PC-9 (cell line): ENCODE results near the gene B4GALT7.
"Not testable (repeated sequence)": the region's sequence is repeated elsewhere in the genome, so short reads cannot be mapped to it uniquely, and the experiment has no call there.

Source experiments
- CTCF ChIP-seq: fragments of 200-600 bp; sonication (generic); conservative IDR thresholded peaks from 2 replicates; pipeline ENCODE4 v1.6.1; 2017; ENCODE audit warnings: mixed run types, antibody characterized with exemption, mild to moderate bottlenecking, moderate library complexity
- EZH2 ChIP-seq: fragments of 200-600 bp; sonication (generic); IDR thresholded peaks from 2 replicates; pipeline ENCODE4 v1.8.0; 2017; ENCODE audit warnings: antibody characterized with exemption, low read depth

DNA sequence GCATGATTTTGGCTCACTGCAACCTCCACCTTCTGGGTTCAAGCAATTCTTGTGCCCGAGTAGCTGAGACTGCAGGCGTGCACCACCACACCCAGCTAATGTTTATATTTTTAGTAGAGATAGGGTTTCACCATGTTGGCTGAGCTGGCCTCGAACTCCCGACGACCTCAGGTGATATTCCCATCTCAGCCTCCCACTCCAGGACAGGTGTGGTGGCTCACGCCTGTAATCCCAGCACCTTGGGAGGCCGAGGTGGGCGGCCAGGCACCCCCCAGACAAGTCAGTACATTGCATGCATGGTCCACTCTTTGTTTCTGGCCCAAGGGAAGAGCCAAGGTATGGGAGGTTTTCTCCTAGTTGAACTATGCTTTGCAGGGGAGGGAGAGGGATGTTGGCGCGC lies 24.2 kb downstream of the B4GALT7 start:
- not testable (repeated sequence) for TF ChIP-seq CTCF, EZH2
